HG03565 (cell line): ENCODE measurements around the gene TRMO.
"Not testable (repeated sequence)": the region's sequence is repeated elsewhere in the genome, so short reads cannot be mapped to it uniquely, and the experiment has no call there.

Experiments used
- ATAC-seq: cut with Tn5 transposase; IDR thresholded peaks from one replicate; pipeline ENCODE4 v1.9.1; 2021; ENCODE audit warnings: mild to moderate bottlenecking, moderate library complexity; ENCODE audit not compliant: unreplicated experiment

The TRMO gene

GRCh38 chr9:97921959-97922724, at the start of gene TRMO:
Gene TRMO (minus strand): TSS chr9:97922500. CDS start chr9:97922493, 7 bp downstream.
- ATAC-seq = peak; percentile 73

- ATAC-seq = no peak
These were observed 47.9 kb upstream of the TRMO start for GRCh38 chr9:97970165-97970564.

- ATAC-seq = no peak
These were observed 46.7 kb upstream of the TRMO start for GRCh38 chr9:97969014-97969413.

GRCh38 chr9:97966493-97966892, 44.2 kb upstream of the TRMO start:
- no peak for ATAC-seq

- ATAC-seq = no peak
These were observed 42.6 kb upstream of the TRMO start for GRCh38 chr9:97964901-97965300.

GRCh38 chr9:97963232-97963631, 40.9 kb upstream of the TRMO start:
- no peak for ATAC-seq

- no peak for ATAC-seq
These were observed 40.3 kb upstream of the TRMO start for GRCh38 chr9:97962575-97962974.

- ATAC-seq = no peak
These were observed 39.8 kb upstream of the TRMO start for GRCh38 chr9:97962136-97962535.

GRCh38 chr9:97961361-97961760, 39.1 kb upstream of the TRMO start:
- ATAC-seq = no peak

GRCh38 chr9:97960678-97961328, 38.5 kb upstream of the TRMO start:
- ATAC-seq = not testable (repeated sequence)

GRCh38 chr9:97959585-97959984, 37.3 kb upstream of the TRMO start:
- ATAC-seq = no peak

- no peak for ATAC-seq
These were observed 36.7 kb upstream of the TRMO start for GRCh38 chr9:97958812-97959511.

- ATAC-seq = no peak
These were observed 34.0 kb upstream of the TRMO start for GRCh38 chr9:97956331-97956730.

GRCh38 chr9:97954550-97954989, 32.3 kb upstream of the TRMO start:
- ATAC-seq = no peak

GRCh38 chr9:97950873-97951272, 28.6 kb upstream of the TRMO start:
- not testable (repeated sequence) for ATAC-seq

- ATAC-seq = not testable (repeated sequence)
These were observed 24.8 kb upstream of the TRMO start for GRCh38 chr9:97947094-97947493.

GRCh38 chr9:97945470-97945869, 23.2 kb upstream of the TRMO start:
- not testable (repeated sequence) for ATAC-seq

- no peak for ATAC-seq
These were observed 22.3 kb upstream of the TRMO start for GRCh38 chr9:97944612-97945011.

GRCh38 chr9:97943308-97943855, 21.1 kb upstream of the TRMO start:
- no peak for ATAC-seq

GRCh38 chr9:97941323-97941722, 19.0 kb upstream of the TRMO start:
- ATAC-seq = no peak

GRCh38 chr9:97940741-97941140, 18.4 kb upstream of the TRMO start:
- no peak for ATAC-seq
